GM12891 (cell line): Measurements from ENCODE around the gene ZNF587.

Source experiments
- PAX5 ChIP-seq: IDR thresholded peaks from 2 replicates; pipeline ENCODE4 v1.6.1; 2011; ENCODE audit warnings: low read length, moderate library complexity, mild to moderate bottlenecking; ENCODE audit not compliant: insufficient read depth, severe bottlenecking
- POLR2A ChIP-seq: IDR thresholded peaks from 2 replicates; pipeline ENCODE4 v1.6.1; 2011; ENCODE audit warnings: low read depth, low read length, control low read depth
- POLR2AphosphoS5 ChIP-seq: IDR thresholded peaks from 2 replicates; pipeline ENCODE4 v1.6.1; 2011; ENCODE audit warnings: low read depth, low read length, control low read depth
- POU2F2 ChIP-seq: IDR thresholded peaks from 2 replicates; pipeline ENCODE4 v1.6.1; 2011; ENCODE audit warnings: low read depth, mild to moderate bottlenecking, control low read depth, low read length, moderate library complexity
- SPI1 ChIP-seq: IDR thresholded peaks from 2 replicates; pipeline ENCODE4 v1.6.1; 2011; ENCODE audit warnings: low read depth, low read length, control low read depth
- TAF1 ChIP-seq: IDR thresholded peaks from 2 replicates; pipeline ENCODE4 v1.6.1; 2011; ENCODE audit warnings: low read depth, low read length, control low read depth

DNA sequence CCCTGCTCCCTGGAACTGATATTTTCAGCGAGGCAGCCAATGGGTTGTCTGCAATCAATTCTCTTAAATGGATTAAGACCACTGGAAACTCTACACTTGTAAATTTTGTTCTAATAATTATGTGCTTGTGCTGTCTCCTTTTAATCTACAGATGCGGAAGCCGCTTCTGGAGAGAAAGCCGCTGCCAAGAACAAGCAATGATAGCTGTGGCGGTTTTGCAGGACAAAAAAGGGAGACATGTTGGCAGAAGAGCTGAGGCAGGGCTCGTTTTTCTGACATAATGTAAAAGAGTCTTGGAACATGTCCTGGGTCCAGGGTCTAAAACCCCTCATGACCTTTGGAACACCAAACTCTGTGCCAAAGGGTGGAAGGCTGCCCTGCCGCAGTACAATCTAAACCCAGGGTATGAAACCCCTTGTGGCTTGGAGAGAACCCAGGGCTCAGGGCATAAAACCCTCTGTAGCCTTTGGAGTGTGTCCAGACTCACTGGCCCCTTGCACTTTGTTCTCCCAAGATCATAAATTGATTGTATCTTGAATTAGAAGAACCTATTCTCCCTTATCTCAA, 54.0 kb downstream of the ZNF587 start:
- no peak for TF ChIP-seq POLR2A
- no peak for TF ChIP-seq TAF1
- no peak for TF ChIP-seq POLR2AphosphoS5
- TF ChIP-seq SPI1 = no peak
- no peak for TF ChIP-seq POU2F2
- TF ChIP-seq PAX5 = no peak
